Measurements from ENCODE around the gene RNF217.
"Not testable (repeated sequence)": the region's sequence is repeated elsewhere in the genome, so short reads cannot be mapped to it uniquely, and the experiment has no call there.

RNF217 gene

DNA sequence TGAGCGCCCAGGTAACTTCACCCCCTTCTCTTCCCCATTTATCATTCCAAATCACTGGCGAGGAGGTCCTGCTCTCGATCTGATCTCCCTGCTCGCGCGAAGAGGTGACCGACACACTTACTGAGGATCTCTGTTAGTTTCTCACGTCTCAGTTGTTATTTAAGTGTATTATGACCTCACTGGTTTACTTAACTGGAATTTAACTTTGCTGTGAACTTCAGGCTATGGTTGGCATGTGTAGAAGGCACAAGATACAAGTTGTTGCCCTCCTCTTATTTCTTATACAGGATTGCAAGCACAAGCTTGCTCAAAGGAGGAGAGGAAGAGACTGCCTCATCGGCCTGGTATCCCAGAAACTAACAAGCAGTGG is 1.2 kb downstream of the RNF217 start:
- DNase-seq, result no peak

DNA sequence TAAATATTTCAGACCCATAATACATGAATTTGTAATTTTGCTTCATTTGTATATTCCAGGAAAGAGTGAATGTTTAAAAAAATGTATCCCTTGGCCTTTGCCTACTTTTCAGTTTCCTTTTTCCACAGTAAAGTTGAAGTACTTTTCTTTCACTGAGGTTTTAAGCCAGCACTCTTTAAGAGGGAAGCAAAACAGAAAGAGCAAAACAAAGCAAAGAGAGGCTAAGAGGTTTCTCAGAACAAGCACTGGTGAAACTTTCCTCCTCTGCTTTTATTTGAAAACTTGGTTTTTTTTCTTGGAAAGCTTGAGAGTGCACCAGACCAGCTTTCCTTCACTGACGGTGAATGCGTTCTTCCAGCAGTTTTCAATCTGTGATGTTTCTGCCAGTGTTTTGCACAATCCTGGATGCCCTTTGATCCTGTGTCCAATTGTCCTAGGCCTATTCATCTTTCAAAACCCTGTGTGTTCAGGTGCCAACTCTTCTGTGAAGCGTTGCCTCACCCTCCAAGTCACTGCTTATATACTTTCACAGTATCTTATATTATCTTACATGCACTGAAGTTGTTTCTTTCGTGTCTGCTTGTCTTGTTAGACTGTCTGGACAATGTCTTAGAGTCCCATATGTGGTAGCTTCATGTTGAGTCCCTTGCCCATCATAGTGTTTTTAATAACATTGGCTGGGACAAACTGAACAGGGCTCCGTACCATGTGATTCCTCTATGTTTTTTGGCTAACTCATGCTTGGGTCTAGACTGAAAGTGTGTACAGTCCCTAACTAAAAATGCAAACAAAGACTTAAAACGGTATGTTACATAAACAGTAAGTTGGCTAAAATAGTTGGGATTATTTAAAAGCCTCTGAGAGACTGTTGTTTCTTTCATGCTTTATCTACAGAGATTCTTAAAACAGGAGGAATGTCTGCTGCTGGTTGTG is 1.9 kb downstream of the RNF217 start:
- DNase-seq, result no peak

DNA sequence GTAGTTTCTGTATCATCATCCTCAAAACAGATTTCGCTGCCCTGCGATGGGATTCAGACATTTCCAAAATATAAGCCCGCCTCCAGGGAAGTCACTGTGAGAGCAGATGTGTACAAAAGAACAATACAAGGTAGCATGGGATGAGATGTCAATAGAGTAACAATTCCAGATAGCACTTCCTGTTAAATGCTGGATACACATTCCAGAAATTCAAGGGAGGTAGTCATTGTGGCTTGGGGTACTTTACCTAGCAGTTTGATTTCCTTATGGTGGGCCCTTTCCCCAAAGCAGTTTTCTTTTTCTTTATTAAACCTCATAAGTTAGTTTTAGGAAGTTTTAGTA is 2.5 kb downstream of the RNF217 start:
- no peak for DNase-seq

DNA sequence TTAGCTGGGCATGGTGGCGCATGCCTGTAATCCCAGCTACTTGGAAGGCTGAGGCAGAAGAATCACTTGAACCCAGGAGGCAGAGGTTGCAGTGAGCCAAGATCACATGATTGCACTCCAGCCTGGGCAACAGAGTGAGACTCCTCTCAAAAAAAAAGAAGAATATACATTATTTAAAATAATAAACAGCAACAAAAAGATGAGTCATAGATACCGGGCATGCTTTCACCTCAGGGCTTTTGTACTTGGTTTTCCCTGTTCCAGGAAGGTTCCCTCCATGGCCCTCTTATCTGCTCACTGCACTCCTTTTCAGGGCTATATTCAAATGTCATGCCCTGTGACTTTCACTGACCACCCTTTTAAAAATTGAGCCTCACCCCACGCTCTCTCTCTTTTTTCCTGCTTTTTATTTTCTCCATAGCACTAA is 3.2 kb downstream of the RNF217 start:
- DNase-seq, result not testable (repeated sequence)

DNA sequence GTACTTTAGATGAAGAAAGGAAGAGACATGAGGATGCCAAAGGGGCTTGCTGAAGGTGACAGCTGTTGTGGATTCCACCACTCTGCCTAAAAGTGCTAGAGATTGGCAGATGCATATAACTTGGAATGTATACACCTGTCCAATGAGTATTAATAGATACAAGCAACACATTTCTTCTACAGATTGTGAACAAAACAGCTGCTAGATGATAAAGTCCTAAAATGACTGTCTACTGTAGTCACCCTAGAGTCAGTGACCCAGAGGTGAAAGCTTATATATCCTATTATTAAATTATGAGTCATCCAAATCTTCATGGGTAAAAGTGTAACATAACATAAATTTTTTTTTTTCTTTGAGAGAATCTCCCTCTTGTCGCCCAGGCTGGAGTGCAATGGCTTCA is 5.2 kb downstream of the RNF217 start:
- DNase-seq, result no peak

DNA sequence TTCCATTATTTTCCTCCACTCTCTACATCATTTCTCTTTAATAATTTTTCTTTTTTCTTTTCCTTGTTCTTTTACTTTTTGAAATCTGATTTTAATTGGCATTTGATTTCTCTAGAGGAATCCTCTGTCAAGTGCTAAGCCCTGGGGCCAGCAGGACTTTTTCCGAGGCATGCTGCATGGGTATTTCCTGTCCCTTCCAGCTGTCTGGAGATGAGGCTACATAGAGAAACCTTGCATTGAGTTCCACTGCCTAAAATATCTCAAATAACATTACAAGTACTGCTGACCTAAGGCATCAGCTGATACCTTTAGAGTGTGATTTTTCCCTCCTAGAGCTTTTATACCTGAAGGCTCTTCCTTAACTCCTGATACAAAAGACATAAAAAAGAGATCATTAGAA is 6.2 kb downstream of the RNF217 start:
- no peak for DNase-seq

DNA sequence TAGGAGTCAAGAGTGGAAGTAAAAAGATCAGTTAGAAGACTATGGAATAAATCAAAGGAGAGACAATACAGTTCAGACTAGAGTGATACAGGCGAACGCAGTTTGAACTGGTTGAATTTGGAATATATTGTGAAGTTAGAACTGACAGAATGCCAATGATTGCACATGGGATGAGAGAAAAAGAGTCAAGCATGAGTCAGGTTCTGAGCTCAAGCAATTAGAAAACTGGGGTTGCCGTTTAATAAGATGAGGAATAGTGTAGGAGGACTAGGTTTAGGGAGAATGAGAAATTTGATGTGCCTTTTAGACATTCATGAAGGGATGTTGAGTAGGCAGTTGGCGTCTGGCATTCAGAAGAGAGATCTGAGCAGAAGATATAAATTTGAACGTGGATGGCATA is 8.0 kb downstream of the RNF217 start:
- no peak for DNase-seq

DNA sequence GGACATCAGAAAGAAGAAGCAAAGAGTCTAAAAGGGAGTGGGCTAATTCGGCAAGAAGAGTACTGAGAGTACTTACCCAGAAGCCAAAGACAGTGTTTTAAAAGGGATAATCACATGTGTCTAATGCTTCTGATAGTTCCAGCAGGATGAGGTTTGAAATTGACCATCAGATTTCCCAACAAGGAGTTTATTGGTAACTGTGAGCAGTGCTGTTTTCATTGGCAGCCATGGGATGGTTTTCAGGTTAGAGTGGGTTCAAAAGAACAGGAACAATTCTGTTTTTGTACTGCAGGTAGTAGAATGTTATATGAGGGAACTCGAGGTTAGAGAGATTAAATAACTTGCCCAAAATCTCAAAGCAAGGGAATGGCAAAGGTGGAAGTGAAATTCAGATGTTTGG is 8.5 kb downstream of the RNF217 start:
- DNase-seq, result no peak

DNA sequence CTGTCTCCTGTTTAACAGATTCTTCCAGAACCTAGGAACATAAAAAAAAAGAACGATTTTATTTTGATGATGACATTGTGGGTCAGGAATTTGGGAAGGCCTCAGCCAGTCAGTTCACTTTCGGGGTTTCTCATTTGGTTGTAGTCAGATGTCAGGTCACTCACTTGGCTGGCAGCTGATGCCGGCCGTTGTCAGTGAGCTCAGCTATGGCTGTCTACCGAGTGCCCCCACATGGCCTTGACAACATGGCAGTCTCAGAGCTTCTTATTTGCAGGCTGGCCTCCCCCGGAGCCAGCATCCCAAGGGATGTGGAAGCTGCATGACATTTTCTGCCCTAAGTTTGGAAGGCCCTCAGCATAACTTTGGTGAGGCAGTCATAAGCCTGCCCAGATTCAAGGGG is 11.5 kb downstream of the RNF217 start:
- no peak for DNase-seq

DNA sequence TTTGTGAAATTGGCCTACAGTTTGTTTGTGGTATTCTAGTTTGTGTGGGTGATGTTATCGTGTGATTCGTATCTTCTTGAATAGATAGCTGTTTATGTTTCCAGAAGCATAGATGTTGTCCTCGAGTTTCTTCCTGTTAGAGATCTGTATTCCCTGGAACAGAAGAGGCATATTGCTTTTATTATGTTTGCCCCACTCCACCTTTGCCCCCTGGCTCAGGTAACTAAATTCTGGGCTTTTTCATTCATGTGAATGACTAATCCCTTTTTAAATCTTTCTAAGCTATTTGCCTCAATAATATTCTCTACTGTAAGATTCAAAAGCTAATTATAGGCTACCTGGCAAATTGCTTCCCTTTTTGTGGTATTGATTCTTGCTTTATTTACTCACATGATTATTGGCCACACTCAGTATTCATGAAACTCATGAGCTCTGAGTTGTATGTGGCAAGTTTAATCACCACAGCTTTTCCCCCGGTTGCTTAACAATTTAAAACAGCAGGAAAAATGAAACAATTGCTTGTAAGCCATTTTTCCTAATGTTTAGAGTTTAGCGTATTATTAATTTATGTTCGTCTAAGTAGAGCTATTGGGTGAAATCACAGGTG is 12.6 kb downstream of the RNF217 start:
- no peak for DNase-seq

DNA sequence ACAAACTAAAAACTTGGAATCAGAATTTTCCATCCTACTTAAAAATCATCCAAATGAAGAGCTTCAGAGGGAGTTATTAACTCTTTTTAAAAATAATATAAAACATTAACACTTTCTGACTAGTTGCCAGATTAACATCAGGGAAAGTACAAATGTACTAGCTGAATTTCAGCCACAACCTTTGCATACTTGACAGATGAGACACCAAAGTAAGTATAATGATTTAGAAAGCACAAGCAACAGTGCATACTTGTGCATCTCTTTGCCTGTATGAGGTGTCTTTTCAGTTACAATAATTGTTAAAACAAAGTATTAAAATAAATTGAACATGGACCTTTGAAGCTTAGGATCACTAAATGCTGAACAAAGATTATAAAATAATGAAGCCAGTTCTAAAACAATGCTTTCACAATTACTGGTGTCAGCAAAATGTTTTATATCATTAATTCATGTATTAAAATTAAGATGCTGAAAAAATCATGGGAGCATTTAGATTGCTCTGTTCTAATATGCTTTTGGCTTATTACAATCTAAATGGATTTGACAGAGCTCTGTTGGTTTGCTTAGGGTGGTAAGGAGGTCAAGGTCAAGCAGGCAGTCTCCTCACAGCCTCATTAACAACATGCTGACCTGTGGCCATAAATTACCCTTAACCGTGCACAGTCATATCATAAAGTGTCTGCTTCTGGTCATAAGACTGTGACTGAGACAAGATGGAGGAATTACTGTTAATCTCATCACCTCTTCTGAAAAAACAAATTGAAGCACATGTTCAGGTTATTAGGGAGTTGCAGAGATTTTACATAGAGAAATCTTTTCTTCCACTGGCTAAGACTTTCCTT is 15.1 kb downstream of the RNF217 start:
- no peak for DNase-seq

DNA sequence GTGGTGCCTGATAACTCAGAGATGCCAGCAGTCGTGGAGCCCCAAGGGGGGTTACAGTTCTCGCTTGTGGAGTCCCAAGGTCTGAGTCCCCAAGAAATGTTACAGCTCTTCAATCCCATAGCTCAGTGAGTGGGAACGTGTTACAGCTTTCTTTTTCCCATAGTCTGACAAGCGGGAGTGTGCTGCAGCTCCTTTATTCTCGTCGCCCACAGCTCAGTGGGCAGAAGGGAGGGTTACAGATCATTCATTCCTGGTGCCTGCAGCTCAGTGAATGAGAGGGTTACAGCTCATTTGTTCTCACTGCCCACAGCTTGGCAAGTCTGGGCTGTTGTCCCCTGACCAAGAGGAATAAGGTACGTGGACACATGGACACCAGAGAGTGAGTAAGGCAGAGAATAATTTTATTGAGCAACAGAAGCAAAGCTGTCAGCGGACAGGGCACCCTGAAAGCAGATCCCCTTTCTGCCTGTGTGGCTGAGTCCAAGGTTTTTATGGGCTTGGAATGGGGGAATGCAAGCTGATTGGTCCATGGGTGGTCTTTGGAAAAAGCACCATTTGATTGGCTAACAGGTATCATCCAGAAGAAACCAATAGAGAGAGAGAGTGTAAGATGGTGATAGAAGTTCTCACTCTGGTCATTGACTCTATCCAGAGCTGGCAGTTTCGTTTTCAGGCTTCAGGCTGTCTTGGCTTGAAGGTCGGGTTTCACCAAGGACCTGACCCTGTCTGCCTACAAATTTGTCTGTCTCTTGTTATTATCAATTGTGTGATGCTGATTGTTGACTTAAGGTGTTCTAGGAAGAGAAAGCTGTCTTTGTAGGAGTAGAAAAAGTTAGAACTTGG is 16.4 kb downstream of the RNF217 start:
- no peak for DNase-seq

DNA sequence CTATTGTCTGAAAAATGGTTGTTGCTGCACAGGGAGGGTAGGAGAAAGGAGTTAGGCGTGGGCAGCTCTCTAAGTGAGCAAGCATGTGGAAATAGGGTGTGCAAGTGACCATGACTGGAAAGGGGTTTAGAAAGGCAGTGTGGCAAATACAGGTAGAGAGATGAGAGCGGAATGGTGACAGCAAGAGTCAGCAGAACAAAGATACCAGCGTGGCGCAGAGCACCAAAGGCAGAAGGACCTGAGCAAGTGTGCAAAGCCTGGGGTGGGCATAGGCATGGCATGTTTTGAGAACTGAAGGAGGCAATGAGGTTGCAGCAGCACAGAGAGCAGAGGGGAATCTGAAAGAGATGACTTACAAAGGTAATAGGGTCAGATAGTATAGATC is 17.0 kb downstream of the RNF217 start:
- DNase-seq, result no peak

DNA sequence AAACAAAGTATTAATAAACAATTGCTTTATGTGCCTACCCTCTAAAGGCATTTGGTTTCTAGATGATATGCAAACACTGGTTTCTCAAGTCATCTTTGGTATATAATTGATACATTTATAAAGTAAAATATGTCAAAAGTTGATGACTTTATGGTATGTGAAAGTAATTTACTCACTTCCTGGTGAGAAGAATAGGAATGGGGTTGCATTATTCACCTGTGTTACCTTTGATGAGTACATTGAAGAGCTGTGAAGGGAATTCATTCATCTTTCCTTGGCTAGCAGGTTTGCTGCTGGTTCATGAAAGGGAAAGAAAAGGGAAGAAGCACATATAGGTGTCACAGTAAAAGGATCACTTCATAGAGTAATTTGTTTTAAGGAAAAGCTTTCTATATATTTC is 20.4 kb downstream of the RNF217 start:
- DNase-seq, result no peak

DNA sequence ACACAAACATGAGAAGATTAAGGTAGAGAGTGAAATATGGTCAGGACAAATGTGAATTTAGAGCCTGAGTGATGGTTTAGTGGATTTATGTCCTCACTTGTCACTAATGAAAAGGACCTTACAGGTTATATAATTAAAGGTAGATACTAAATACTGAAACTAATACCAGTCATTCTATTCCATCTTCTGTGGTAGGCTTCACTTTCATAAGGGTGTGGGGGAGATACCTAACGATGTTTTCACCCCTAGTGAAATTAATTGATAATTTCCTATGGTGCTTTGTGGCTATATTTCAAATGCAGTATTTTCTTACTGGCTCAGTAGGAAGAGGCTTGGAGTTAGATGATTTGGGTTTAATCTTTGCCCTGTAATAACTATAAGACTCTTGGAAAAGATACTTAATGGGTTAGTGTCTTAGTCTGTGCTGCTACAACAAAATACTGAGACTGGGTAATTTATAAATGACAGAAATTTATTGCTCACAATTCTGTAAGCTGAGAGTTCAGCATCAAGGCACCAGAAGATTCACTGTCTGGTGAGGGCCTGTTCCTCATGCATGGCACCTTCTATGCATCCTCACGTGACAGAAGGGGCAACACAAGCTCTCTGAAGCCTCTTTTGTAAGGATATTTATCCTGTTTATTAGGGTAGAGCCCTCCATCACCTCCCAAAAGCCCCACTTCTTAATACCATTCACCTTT is 21.3 kb downstream of the RNF217 start:
- no peak for DNase-seq

DNA sequence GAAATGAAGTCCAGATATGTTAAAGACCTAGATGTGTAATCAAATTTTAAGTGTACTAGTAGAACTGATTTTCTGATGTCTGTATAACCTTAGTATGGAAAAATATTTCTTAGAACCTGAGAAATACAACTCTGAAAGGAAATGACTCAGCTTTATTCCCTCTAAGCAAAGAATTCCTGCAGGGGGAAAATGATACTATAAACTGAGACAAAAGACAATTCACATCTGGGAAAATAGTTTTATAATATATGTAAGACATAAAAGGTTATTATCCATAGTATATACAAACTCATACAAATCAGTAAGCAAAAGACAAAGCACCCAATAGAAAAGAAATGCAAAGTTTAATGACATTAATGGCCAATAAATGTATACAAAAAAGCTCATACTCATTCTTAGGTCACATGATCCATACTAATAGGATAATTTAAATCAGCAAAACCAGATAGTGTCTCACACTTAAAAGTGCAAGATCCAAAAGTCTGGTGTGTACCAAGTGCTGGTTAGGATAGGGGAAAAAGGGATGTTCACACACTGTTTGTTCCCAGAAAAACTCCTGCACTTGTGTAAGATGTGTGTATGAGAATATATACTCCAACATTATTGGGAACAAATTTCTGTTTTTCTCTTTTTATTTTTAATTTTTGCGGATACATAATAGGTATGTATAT is 22.6 kb downstream of the RNF217 start:
- no peak for DNase-seq

DNA sequence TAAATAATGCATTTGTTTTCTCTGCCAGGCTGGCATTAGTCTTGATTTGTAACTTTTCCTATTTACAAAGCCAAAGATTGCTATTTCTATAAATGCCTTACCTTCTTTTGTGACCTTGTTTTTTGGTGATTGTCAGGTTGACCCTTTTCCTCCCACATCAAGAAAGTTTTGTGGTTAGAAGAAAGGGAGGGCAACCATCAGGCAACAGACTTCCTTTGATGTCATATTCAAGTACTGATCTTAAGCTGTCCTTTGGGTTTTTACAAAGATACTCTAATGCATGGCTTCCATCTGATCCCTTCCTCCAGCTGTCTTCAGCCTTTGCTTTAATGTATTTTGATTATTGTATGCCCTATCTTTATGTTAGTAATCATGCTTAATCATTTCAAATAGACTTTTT is 23.9 kb downstream of the RNF217 start:
- no peak for DNase-seq

DNA sequence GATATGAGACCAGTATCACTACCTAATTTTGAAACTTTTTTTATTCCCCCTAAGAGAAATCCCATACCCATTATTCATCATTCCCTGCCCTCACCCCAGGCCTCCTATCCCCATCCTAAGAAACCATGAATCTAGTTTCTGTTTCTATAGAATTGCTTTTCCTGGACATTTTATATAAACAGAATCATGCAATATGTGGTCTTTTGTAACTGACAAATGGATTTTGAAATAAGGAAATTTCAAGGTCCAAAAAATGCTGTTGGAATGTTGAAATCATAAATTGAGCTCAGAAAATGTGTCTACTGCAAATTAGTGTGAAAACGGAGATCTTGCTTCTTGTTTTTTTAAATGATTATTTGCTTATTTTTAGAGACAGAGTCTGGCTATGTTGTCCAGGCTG is 25.1 kb downstream of the RNF217 start:
- DNase-seq, result no peak

DNA sequence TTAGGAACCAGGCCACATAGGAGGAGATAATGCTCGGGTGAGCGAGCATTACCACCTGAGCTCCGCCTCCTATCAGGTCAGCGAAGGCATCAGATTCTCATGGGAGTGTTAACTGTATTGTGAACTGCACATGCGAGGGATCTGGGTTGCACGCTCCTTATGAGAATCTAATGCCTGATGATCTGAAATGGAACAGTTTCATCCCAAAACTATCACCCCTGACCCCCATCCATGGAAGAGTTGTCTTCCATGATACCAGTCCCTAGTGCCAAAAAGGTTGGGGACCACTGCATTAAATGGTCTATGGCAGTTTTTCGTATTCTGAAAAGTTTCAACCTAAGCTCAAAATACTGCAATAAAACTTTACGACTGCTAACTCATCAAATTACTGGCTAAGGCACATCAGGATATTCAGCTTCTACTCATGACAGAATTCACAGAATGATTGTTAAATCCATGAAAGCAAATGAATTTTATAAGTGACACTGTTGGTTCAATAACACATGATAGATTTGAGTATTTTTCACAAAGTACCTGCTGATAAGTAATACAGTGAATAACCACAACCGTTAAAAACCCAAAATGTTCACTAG is 25.9 kb downstream of the RNF217 start:
- no peak for DNase-seq

DNA sequence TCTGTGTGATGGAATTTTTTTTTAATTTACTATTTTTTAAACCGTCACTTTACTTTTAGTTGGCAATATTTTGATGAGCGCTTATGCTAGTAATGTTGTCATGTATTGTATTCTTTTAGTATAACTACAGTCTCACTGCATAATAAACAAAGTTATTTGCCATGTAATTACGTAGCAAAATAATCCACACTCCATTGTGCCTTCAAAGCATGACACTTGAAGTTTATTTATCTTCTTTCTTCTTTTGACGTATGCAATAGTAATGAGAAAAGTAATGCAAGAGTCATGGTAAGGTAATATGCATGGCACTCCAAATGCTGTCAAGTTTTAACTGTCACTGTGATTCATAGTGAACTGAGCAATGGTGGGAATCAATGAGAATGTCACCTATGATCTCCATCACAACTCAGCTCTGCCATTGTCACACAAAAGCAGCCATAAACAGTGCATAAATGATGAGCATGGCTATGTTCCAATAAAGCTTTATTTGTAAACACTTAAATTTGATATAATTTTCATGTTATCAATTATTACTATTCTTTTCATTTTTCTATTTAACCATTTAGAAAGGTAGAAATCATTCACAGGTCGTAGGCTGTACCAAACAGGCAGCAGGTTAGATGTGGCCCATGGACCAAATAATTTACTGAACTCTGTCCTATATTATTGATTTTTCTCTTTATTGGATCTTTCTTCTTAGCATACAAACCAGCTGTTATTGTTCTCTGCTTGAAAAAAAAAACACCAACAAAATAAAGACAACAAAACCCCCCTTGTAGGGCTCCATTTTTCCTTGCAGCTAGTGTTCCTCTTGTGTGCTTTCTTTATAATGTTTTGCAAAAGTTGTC is 27.1 kb downstream of the RNF217 start:
- DNase-seq, result no peak
